ENCODE measurements around the gene MSMP. TPM values are rescaled to one million over a fixed set of nuclear protein-coding genes. Genes with fewer than 3 reads are reported as not detected.

The MSMP gene
- total RNA-seq, 1 donor from 2014 or later, result not detected

DNA sequence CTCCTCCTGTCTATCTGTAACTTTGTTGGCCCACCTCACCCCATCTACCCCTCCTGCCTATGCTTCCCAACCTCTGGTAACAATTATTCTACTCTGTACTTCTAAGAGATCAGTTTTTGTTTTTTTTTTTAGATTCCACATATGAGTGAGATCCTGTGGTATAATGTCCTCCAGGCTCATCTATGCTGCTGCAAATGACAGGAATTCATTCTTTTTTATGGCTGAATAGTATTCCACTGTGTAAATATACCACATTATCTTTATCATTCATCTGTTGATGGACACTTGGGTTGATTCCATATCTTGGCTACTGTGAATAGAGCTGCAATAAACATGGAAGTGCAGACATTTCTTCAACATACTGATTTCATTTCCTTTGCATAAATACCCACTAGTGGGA lies 29.3 kb upstream of the MSMP start:
- H3K9me3 ChIP-seq, result no peaks in the 10 kb centered on the region
- no peak overlapping the region for H3K27ac ChIP-seq
- H3K4me1 ChIP-seq, result no peaks in the 10 kb centered on the region
- no peak for DNase-seq (ENCODE audit: extremely low spot score in 2 of 2)
- H3K4me3 ChIP-seq, result no peak overlapping the region
- TF ChIP-seq POLR2A (IDR thresholded peaks at IDR 0.05) (no peak), POLR2AphosphoS5 (IDR thresholded peaks at IDR 0.05; ENCODE audit: insufficient read depth in 1 of 2, low read depth in 1 of 2) (no peak)
- TF ChIP-seq, protein P1, sequence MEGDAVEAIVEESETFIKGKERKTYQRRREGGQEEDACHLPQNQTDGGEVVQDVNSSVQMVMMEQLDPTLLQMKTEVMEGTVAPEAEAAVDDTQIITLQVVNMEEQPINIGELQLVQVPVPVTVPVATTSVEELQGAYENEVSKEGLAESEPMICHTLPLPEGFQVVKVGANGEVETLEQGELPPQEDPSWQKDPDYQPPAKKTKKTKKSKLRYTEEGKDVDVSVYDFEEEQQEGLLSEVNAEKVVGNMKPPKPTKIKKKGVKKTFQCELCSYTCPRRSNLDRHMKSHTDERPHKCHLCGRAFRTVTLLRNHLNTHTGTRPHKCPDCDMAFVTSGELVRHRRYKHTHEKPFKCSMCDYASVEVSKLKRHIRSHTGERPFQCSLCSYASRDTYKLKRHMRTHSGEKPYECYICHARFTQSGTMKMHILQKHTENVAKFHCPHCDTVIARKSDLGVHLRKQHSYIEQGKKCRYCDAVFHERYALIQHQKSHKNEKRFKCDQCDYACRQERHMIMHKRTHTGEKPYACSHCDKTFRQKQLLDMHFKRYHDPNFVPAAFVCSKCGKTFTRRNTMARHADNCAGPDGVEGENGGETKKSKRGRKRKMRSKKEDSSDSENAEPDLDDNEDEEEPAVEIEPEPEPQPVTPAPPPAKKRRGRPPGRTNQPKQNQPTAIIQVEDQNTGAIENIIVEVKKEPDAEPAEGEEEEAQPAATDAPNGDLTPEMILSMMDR (IDR thresholded peaks at IDR 0.05), result no peak
- H3K27me3 ChIP-seq, result no peaks in the 10 kb centered on the region
- no peaks in the 10 kb centered on the region for H3K36me3 ChIP-seq
- intact Hi-C loops (cut with DNase I), result no loop called here

DNA sequence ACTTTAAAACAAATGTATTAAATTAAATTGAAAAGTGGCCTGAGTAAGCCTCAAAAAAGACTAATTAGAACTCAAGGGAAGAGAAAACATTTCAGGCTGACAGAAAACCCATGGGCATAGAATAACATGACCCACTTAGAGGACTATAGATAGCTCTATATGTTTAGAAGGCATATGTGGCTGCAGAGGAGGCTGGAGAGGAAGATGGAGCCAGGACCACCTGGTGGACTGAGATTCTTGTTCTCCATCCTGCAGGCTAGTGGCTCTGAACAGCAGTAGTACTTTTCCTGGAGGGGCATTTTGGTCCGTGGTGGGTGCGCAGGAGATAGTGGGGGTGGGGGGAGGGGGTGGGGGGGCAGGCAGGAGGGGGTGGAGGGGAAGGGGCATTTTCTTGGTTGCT lies 27.0 kb upstream of the MSMP start:
- Histone ChIP-seq H3K36me3 (no peaks in the 10 kb centered on the region), H3K27ac (no peak overlapping the region), H3K4me1 (no peaks in the 10 kb centered on the region), H3K9me3 (no peaks in the 10 kb centered on the region), H3K27me3 (no peaks in the 10 kb centered on the region), H3K4me3 (no peak overlapping the region)
- intact Hi-C loops (cut with DNase I), result no loop called here
- TF ChIP-seq, protein P1 (IDR thresholded peaks at IDR 0.05), result no peak
- TF ChIP-seq POLR2A (IDR thresholded peaks at IDR 0.05) (no peak), POLR2AphosphoS5 (IDR thresholded peaks at IDR 0.05; ENCODE audit: insufficient read depth in 1 of 2, low read depth in 1 of 2) (no peak)
- DNase-seq (ENCODE audit: extremely low spot score in 2 of 2), result no peak

DNA sequence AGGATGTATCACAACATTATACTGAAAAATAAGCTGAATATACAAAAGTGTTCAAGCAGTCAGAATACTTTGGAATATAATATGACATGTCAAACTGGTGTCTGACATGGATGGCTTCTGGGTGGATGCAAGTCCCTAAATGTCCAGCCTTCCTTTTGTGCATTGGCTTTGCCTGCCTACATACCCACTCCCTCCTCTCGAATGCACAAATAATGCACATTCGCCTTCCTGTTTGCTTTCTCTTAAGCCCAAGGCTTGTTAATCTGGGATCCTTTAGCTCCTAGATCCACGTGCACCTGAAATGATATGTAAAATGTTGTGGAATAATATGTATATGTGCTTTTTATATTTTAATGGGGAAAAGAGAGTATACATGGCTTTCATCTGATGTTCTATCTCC lies 24.4 kb upstream of the MSMP start:
- no peak overlapping the region for H3K27ac ChIP-seq
- no peaks in the 10 kb centered on the region for H3K4me1 ChIP-seq
- no peaks in the 10 kb centered on the region for H3K9me3 ChIP-seq
- intact Hi-C loops (cut with DNase I), result no loop called here
- DNase-seq (ENCODE audit: extremely low spot score in 2 of 2), result no peak
- H3K4me3 ChIP-seq, result no peak overlapping the region
- H3K36me3 ChIP-seq, result no peaks in the 10 kb centered on the region
- H3K27me3 ChIP-seq, result no peaks in the 10 kb centered on the region
- TF ChIP-seq, protein P1 (IDR thresholded peaks at IDR 0.05), result no peak
- no peak for TF ChIP-seq POLR2A (IDR thresholded peaks at IDR 0.05)
- TF ChIP-seq POLR2AphosphoS5 (IDR thresholded peaks at IDR 0.05; ENCODE audit: insufficient read depth in 1 of 2, low read depth in 1 of 2), result no peak

DNA sequence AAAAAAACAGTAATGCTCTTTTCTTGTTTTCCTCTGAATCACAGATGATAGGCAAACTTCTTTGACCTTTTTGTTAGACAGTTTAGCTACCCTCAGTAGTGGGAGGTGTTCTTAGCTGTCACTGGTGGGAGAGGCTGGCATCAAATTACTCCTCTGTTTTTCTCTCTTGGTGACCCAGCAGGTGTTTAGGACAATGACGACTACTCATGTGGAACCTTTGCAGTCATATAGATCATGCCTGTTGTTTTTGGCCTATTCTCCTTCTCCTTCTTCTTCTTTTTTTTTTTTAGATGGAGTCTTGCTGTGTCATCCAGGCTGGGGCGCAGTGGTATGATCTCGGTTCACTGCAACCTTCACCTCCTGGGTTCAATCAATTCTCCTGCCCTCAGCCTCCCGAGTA lies 21.9 kb upstream of the MSMP start:
- DNase-seq (ENCODE audit: extremely low spot score in 2 of 2), result no peak
- TF ChIP-seq POLR2AphosphoS5 (IDR thresholded peaks at IDR 0.05; ENCODE audit: insufficient read depth in 1 of 2, low read depth in 1 of 2) (no peak), POLR2A (IDR thresholded peaks at IDR 0.05) (no peak)
- TF ChIP-seq, protein P1 (IDR thresholded peaks at IDR 0.05), result no peak
- Histone ChIP-seq H3K4me1 (peaks cover 8% of the 10 kb centered on the region), H3K27me3 (no peaks in the 10 kb centered on the region), H3K9me3 (no peaks in the 10 kb centered on the region), H3K4me3 (no peak overlapping the region), H3K27ac (no peak overlapping the region), H3K36me3 (no peaks in the 10 kb centered on the region)
- intact Hi-C loops (cut with DNase I), result no loop called here

DNA sequence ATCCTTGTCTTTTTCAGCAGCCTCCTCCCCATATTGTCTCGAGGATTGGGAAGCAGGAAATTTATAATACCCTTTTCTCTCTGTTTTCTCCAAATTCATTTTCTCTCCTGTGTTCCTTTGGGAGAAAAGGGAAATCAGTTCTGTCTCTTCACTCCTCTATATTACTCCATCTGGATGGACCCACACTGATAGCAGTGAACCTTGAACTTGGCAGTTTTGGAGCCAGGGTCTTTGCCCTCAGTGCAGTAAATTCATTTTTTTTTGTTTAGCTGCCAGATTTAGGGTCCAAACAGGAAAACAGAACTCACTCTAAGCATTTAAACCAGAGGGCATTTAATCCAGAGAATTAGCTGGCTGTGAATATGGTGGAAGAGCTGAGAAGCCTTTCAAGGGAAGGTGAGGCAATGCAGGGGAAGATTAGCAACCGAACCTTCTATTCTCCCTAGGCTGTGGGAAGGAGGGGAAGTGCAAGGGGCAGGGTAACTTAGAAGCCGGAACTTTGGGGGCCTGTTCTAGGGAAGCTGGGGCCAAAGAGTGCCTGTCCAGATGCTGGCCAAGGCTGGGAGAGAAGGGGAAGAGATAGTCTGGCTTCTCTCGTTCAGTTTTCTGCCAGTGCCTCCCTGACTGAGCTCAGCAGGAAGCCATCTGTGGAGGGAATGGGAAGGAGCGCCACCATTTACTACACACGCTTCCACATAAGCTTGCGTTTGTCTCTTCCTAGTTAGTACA lies 21.0 kb upstream of the MSMP start:
- Histone ChIP-seq H3K4me3 (no peak overlapping the region), H3K9me3 (no peaks in the 10 kb centered on the region), H3K36me3 (no peaks in the 10 kb centered on the region), H3K27ac (no peak overlapping the region), H3K4me1 (peaks cover 13% of the 10 kb centered on the region), H3K27me3 (no peaks in the 10 kb centered on the region)
- intact Hi-C loops (cut with DNase I), result no loop called here
- no peak for TF ChIP-seq POLR2AphosphoS5 (IDR thresholded peaks at IDR 0.05; ENCODE audit: insufficient read depth in 1 of 2, low read depth in 1 of 2)
- no peak for TF ChIP-seq POLR2A (IDR thresholded peaks at IDR 0.05)
- TF ChIP-seq, protein P1 (IDR thresholded peaks at IDR 0.05), result no peak
- DNase-seq (ENCODE audit: extremely low spot score in 2 of 2), result no peak

All from vagina (tissue), 2 donors.